ENCODE measurements around the gene PCDHA6.
"Not testable (repeated sequence)": the region's sequence is repeated elsewhere in the genome, so short reads cannot be mapped to it uniquely, and the experiment has no call there.

Gene PCDHA6

DNA sequence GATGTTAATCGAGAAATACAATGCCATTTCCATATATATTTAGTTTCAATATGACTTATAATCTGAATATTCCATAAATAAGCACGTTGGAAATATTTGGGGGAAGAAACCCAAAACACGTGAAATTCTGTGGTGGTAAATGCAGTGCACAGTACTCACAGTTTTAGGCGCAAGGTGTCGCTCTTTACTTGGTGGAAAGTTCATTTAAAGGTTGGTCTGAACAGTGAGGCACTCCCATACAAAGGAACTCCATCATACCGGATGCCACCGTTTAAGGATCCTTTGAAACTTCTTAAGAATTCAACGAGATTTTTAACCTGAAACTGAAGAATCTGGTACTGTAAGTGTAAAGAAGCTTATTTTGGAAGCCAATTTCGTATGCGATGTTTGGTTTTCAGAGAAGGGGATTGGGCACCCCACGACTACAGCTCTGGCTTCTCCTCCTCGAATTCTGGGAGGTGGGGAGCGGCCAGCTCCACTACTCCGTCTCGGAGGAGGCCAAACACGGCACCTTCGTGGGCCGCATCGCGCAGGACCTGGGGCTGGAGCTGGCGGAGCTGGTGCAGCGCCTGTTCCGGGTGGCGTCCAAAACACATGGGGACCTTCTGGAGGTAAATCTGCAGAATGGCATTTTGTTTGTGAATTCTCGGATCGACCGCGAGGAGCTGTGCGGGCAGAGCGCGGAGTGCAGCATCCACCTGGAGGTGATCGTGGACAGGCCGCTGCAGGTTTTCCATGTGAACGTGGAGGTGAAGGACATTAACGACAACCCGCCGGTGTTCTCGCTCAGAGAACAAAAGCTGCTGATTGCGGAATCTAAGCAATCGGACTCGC lies 41.2 kb downstream of the PCDHA6 start, which contains the start of gene PCDHA11:
PCDHA11 (plus strand) TSS at position 237 of the 834 bp plus-strand sequence; CDS start at position 384, 147 bp downstream.
- Histone ChIP-seq H3K4me3 (ENCODE audit: low read depth in 1 of 2, low read length in 1 of 2) (no peak within 1 kb of the TSS), H3K4me1 (ENCODE audit: control insufficient read depth in 1 of 2, insufficient read depth in 1 of 2, low read depth in 1 of 2, low read length in 1 of 2) (no peaks in the 10 kb centered on the region), H3K27me3 (peaks cover 32% of the 10 kb centered on the region), H3K27ac (no peak within 1 kb of the TSS), H3K9me3 (peaks cover 17% of the 10 kb centered on the region), H3K36me3 (no peaks in the 10 kb centered on the region)
- TF ChIP-seq, protein P1, sequence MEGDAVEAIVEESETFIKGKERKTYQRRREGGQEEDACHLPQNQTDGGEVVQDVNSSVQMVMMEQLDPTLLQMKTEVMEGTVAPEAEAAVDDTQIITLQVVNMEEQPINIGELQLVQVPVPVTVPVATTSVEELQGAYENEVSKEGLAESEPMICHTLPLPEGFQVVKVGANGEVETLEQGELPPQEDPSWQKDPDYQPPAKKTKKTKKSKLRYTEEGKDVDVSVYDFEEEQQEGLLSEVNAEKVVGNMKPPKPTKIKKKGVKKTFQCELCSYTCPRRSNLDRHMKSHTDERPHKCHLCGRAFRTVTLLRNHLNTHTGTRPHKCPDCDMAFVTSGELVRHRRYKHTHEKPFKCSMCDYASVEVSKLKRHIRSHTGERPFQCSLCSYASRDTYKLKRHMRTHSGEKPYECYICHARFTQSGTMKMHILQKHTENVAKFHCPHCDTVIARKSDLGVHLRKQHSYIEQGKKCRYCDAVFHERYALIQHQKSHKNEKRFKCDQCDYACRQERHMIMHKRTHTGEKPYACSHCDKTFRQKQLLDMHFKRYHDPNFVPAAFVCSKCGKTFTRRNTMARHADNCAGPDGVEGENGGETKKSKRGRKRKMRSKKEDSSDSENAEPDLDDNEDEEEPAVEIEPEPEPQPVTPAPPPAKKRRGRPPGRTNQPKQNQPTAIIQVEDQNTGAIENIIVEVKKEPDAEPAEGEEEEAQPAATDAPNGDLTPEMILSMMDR (IDR thresholded peaks at IDR 0.05), result no peak

DNA sequence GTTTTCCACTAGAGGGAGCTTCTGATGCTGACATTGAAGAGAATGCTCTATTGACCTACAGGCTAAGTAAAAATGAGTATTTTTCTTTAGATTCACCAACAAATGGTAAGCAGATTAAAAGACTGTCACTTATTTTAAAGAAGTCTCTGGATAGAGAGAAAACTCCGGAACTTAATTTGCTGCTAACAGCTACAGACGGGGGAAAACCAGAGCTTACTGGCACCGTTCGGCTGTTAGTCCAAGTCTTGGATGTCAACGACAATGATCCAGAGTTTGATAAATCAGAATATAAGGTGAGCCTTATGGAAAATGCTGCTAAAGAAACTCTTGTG lies 41.8 kb downstream of the PCDHA6 start:
- TF ChIP-seq, protein P1 (IDR thresholded peaks at IDR 0.05), result no peak
- H3K36me3 ChIP-seq, result no peaks in the 10 kb centered on the region
- H3K27ac ChIP-seq, result no peak overlapping the region
- H3K9me3 ChIP-seq, result peaks cover 17% of the 10 kb centered on the region
- no peaks in the 10 kb centered on the region for H3K4me1 ChIP-seq (ENCODE audit: control insufficient read depth in 1 of 2, insufficient read depth in 1 of 2, low read depth in 1 of 2, low read length in 1 of 2)
- peaks cover 36% of the 10 kb centered on the region for H3K27me3 ChIP-seq
- no peak overlapping the region for H3K4me3 ChIP-seq (ENCODE audit: low read depth in 1 of 2, low read length in 1 of 2)

DNA sequence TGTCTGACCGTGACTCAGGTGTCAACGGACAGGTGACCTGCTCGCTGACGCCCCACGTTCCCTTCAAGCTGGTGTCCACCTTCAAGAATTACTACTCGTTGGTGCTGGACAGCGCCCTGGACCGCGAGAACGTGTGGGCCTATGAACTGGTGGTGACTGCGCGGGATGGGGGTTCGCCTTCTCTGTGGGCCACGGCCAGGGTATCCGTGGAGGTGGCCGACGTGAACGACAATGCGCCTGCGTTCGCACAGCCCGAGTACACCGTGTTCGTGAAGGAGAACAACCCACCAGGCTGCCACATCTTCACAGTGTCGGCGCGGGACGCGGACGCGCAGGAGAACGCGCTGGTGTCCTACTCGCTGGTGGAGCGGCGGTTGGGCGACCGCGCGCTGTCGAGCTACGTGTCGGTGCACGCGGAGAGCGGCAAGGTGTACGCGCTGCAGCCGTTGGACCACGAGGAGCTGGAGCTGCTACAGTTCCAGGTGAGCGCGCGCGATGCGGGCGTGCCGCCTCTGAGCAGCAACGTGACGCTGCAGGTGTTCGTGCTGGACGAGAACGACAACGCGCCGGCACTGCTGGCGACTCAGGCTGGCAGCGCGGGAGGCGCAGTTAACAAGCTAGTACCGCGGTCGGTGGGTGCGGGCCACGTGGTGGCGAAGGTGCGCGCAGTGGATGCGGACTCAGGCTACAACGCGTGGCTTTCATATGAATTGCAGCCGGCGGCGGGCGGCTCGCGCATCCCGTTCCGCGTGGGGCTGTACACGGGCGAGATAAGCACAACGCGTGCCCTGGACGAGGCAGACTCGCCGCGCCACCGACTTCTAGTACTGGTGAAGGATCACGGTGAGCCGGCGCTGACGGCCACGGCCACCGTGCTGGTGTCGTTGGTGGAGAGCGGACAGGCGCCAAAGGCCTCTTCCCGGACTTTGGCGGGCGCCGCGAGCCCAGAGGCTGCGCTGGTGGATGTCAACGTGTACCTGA lies 42.8 kb downstream of the PCDHA6 start:
- Histone ChIP-seq H3K27me3 (peaks cover 45% of the 10 kb centered on the region), H3K4me1 (ENCODE audit: control insufficient read depth in 1 of 2, insufficient read depth in 1 of 2, low read depth in 1 of 2, low read length in 1 of 2) (no peaks in the 10 kb centered on the region), H3K4me3 (ENCODE audit: low read depth in 1 of 2, low read length in 1 of 2) (no peak overlapping the region), H3K9me3 (peaks cover 21% of the 10 kb centered on the region), H3K27ac (no peak overlapping the region), H3K36me3 (no peaks in the 10 kb centered on the region)
- TF ChIP-seq, protein P1 (IDR thresholded peaks at IDR 0.05), result no peak

DNA sequence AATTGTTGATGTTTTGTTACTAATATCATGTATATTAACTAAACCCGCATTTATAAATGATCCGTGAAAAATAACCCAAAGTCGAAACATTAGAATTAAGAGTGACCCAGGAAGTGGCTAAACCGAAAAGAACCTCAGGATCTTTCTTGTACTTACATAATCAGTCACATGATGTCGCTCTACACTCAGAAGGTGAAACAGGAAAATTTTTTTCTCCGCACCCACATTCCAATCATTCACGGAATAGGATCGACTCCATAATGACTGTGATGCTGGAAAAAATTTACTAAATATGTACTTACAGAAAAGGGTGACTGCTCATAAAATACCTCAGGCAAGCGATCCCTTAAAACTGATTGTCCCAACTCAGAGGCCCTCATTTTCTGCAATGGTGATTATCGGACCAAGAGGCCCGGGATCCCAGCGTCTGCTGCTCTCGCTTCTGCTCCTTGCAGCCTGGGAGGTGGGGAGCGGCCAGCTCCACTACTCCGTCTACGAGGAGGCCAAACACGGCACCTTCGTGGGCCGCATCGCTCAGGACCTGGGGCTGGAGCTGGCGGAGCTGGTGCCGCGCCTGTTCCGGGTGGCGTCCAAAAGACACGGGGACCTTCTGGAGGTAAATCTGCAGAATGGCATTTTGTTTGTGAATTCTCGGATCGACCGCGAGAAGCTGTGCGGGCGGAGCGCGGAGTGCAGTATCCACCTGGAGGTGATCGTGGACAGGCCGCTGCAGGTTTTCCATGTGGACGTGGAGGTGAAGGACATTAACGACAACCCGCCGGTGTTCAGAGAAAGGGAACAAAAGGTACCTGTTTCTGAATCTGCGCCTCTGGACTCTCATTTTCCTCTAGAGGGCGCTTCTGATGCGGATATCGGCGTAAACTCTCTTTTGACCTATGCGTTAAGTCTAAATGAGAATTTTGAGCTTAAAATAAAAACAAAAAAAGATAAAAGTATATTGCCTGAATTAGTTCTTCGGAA lies 47.6 kb downstream of the PCDHA6 start, which contains the start of gene PCDHA12:
PCDHA12 (plus strand) TSS at position 224 of the 981 bp plus-strand sequence; CDS start at position 389, 165 bp downstream.
- Histone ChIP-seq H3K4me3 (ENCODE audit: low read depth in 1 of 2, low read length in 1 of 2) (no peak within 1 kb of the TSS), H3K27me3 (peaks cover 51% of the 10 kb centered on the region), H3K27ac (no peak within 1 kb of the TSS), H3K4me1 (ENCODE audit: control insufficient read depth in 1 of 2, insufficient read depth in 1 of 2, low read depth in 1 of 2, low read length in 1 of 2) (no peaks in the 10 kb centered on the region), H3K36me3 (no peaks in the 10 kb centered on the region), H3K9me3 (peaks cover 35% of the 10 kb centered on the region)
- TF ChIP-seq, protein P1 (IDR thresholded peaks at IDR 0.05), result no peak

DNA sequence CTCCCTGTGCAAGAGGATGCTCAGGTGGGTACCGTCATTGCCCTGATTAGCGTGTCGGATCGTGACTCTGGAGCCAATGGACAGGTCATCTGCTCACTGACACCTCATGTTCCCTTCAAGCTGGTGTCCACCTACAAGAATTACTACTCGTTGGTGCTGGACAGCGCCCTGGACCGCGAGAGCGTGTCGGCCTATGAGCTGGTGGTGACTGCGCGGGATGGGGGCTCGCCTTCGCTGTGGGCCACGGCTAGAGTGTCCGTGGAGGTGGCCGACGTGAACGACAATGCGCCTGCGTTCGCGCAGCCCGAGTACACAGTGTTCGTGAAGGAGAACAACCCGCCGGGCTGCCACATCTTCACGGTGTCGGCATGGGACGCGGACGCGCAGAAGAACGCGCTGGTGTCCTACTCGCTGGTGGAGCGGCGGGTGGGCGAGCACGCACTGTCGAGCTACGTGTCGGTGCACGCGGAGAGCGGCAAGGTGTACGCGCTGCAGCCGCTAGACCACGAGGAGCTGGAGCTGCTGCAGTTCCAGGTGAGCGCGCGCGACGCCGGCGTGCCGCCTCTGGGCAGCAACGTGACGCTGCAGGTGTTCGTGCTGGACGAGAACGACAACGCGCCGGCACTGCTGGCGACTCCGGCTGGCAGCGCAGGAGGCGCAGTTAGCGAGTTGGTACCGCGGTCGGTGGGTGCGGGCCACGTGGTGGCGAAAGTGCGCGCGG lies 48.9 kb downstream of the PCDHA6 start:
- not testable (repeated sequence) for H3K27ac ChIP-seq; H3K4me1 ChIP-seq (ENCODE audit: control insufficient read depth in 1 of 2, insufficient read depth in 1 of 2, low read depth in 1 of 2, low read length in 1 of 2); H3K36me3 ChIP-seq; H3K4me3 ChIP-seq (ENCODE audit: low read depth in 1 of 2, low read length in 1 of 2)
- Histone ChIP-seq H3K9me3 (peaks cover 27% of the 10 kb centered on the region), H3K27me3 (peaks cover 49% of the 10 kb centered on the region)
